Measurements from ENCODE around the gene PDE4D. TPM values are rescaled to one million over a fixed set of nuclear protein-coding genes. Genes with fewer than 3 reads are reported as not detected.

The PDE4D gene
- total and polyA plus RNA-seq, 10 of the 15 experiments (the other 5 are each of a cell fraction or from before 2014, with no cell fraction given), result 0.87 to 4.1 (median 2.2) TPM

DNA sequence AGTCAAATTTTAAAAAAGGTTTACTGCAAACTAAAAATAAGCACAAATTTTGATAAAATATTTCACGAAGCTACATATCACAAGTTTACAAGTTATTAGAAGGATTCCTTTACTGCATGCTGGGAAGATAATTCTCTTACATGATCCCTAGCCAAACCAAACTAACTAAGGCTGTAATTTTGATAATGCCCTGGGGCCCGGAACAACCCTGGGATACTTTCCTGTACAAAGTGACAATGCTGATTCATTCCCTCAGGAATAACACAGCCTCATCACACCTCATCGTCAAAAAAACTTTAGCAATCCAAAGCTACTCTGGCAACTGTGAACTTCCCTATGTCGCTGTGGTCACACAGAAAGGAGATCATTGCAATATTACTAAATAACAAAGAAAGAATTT lies 907.8 kb downstream of the PDE4D start:
- Histone ChIP-seq H3K4me2 (ENCODE audit: control insufficient read depth, insufficient read depth) (no peak overlapping the region), H3K36me3 (ENCODE audit: control insufficient read depth in 2 of 2, insufficient read depth in 2 of 2, low read length in 1 of 2) (no peaks in the 10 kb centered on the region), H2AFZ (ENCODE audit: control insufficient read depth, low read depth, low read length) (no peak overlapping the region), H3K27me3 (replicated peaks in 1 of 2; ENCODE audit: control insufficient read depth in 2 of 2, insufficient read depth in 2 of 2, low read length in 1 of 2) (no peaks in the 10 kb centered on the region), H3K27ac (ENCODE audit: control insufficient read depth, insufficient read depth) (no peak overlapping the region), H3K9me3 (replicated peaks; ENCODE audit: control insufficient read depth, insufficient read depth, low read length) (no peaks in the 10 kb centered on the region), H3K9ac (ENCODE audit: control insufficient read depth, insufficient read depth, low read length) (no peak overlapping the region), H3K79me2 (ENCODE audit: control insufficient read depth, insufficient read depth, low read length) (no peaks in the 10 kb centered on the region), H3K4me3 (no peak overlapping the region), H3K4me1 (ENCODE audit: control insufficient read depth, insufficient read depth, low read length) (no peaks in the 10 kb centered on the region), H4K20me1 (ENCODE audit: control insufficient read depth, insufficient read depth) (no peaks in the 10 kb centered on the region)
- ChIA-PET POLR2A (no interaction called here), SMC1A (ENCODE audit: uncharacterized antibody, unreplicated experiment) (interaction anchor here (1.0 to 1.3 kb wide), 3 partner anchors 17 to 95 kb away, joined by 3 to 6 read pairs (median 5); no protein-coding TSS in a partner anchor), RAD21 (ENCODE audit: unreplicated experiment) (interaction anchor here (0.7 to 1.6 kb wide), 5 partner anchors 9 to 187 kb away, joined by 3 to 4 read pairs (median 3); no protein-coding TSS in a partner anchor), CTCF (interaction anchor here (0.7 to 1.6 kb wide), 3 partner anchors 9 to 14 kb away, joined by 3 to 4 read pairs (median 4); no protein-coding TSS in a partner anchor)
- ATAC-seq (no peak), DNase-seq (ENCODE audit: low read depth, low spot score) (no peak), FAIRE-seq (no peak)
- intact Hi-C loops (cut with micrococcal nuclease; ENCODE audit: unreplicated experiment), result no loop called here
- WGBS (ENCODE audit: insufficient coverage, insufficient replicate concordance, low lambda C conversion rate, missing lambda C conversion rate), result 48% methylated on average over 4 of the region's 4 CpGs
- in situ Hi-C loops (cut with MboI), result no loop called here
- no TSS peak for BruUV-seq (replicated peaks)
- TF ChIP-seq RFX5 (IDR thresholded peaks at IDR 0.05; ENCODE audit: low read depth, low read length) (no peak), MYC (IDR thresholded peaks at IDR 0.05; ENCODE audit: insufficient read depth, insufficient read length, insufficient replicate concordance, low read length, severe bottlenecking) (no peak), FOXM1 (IDR thresholded peaks at IDR 0.05; ENCODE audit: low read depth, low read length) (no peak), ZNF217 (IDR thresholded peaks at IDR 0.05) (no peak), NR2C2 (IDR thresholded peaks at IDR 0.05; ENCODE audit: borderline replicate concordance, control insufficient read depth, insufficient read length, low read depth) (no peak)

DNA sequence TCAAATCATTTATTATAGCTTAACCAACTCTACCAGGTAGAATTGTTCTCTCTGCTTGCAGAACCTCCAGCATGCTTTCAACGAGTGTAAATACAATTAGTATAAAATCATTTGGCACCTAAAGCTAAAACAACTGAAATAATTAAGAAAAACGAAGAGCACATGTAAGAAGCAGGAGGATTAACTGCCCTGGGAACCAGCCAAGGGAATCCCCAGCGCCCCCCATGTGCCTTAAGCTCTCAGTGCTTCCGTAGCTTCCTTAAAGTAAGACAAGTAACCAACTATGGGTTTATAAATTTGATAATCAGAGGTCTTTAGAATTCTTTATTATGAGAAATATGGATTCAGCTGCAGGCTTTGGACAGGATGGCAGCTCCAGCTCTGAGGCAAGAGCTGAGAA lies 908.2 kb downstream of the PDE4D start:
- no peak overlapping the region for H2AFZ ChIP-seq (ENCODE audit: control insufficient read depth, low read depth, low read length)
- no peaks in the 10 kb centered on the region for H3K4me1 ChIP-seq (ENCODE audit: control insufficient read depth, insufficient read depth, low read length)
- ChIA-PET POLR2A (no interaction called here), SMC1A (ENCODE audit: uncharacterized antibody, unreplicated experiment) (interaction anchor here (1.0 to 1.9 kb wide), 5 partner anchors 10 to 94 kb away, joined by 3 to 6 read pairs (median 4); no protein-coding TSS in a partner anchor), CTCF (interaction anchor here (0.6 to 1.8 kb wide), 5 partner anchors 9 to 99 kb away, joined by 3 to 6 read pairs (median 4); no protein-coding TSS in a partner anchor), RAD21 (ENCODE audit: unreplicated experiment) (interaction anchor here (0.8 to 1.6 kb wide), 4 partner anchors 8 to 188 kb away, joined by 3 to 4 read pairs (median 3); no protein-coding TSS in a partner anchor)
- intact Hi-C loops (cut with micrococcal nuclease; ENCODE audit: unreplicated experiment), result no loop called here
- H3K9ac ChIP-seq (ENCODE audit: control insufficient read depth, insufficient read depth, low read length), result no peak overlapping the region
- H3K27me3 ChIP-seq (replicated peaks in 1 of 2; ENCODE audit: control insufficient read depth in 2 of 2, insufficient read depth in 2 of 2, low read length in 1 of 2), result no peaks in the 10 kb centered on the region
- H3K4me3 ChIP-seq, result no peak overlapping the region
- no peak overlapping the region for H3K4me2 ChIP-seq (ENCODE audit: control insufficient read depth, insufficient read depth)
- no peaks in the 10 kb centered on the region for H4K20me1 ChIP-seq (ENCODE audit: control insufficient read depth, insufficient read depth)
- H3K36me3 ChIP-seq (ENCODE audit: control insufficient read depth in 2 of 2, insufficient read depth in 2 of 2, low read length in 1 of 2), result no peaks in the 10 kb centered on the region
- no peaks in the 10 kb centered on the region for H3K9me3 ChIP-seq (replicated peaks; ENCODE audit: control insufficient read depth, insufficient read depth, low read length)
- H3K27ac ChIP-seq (ENCODE audit: control insufficient read depth, insufficient read depth), result no peak overlapping the region
- no peak for FAIRE-seq
- ATAC-seq, result no peak
- no TSS peak for BruUV-seq (replicated peaks)
- H3K79me2 ChIP-seq (ENCODE audit: control insufficient read depth, insufficient read depth, low read length), result no peaks in the 10 kb centered on the region
- TF ChIP-seq BCL11A (IDR thresholded peaks at IDR 0.05; ENCODE audit: low read depth, low read length) (no peak), NR2C1 (IDR thresholded peaks at IDR 0.05) (no peak), CBX5 (IDR thresholded peaks at IDR 0.05; ENCODE audit: low read depth) (no peak), SMAD1 (IDR thresholded peaks at IDR 0.05; ENCODE audit: low read depth, partially characterized antibody) (no peak)
- TF ChIP-seq, protein P1, sequence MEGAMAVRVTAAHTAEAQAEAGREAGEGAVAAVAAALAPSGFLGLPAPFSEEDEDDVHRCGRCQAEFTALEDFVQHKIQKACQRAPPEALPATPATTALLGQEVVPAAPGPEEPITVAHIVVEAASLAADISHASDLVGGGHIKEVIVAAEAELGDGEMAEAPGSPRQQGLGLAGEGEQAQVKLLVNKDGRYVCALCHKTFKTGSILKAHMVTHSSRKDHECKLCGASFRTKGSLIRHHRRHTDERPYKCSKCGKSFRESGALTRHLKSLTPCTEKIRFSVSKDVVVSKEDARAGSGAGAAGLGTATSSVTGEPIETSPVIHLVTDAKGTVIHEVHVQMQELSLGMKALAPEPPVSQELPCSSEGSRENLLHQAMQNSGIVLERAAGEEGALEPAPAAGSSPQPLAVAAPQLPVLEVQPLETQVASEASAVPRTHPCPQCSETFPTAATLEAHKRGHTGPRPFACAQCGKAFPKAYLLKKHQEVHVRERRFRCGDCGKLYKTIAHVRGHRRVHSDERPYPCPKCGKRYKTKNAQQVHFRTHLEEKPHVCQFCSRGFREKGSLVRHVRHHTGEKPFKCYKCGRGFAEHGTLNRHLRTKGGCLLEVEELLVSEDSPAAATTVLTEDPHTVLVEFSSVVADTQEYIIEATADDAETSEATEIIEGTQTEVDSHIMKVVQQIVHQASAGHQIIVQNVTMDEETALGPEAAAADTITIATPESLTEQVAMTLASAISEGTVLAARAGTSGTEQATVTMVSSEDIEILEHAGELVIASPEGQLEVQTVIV (IDR thresholded peaks at IDR 0.05; ENCODE audit: borderline replicate concordance, partially characterized antibody), result no peak
- TF ChIP-seq, protein P2, sequence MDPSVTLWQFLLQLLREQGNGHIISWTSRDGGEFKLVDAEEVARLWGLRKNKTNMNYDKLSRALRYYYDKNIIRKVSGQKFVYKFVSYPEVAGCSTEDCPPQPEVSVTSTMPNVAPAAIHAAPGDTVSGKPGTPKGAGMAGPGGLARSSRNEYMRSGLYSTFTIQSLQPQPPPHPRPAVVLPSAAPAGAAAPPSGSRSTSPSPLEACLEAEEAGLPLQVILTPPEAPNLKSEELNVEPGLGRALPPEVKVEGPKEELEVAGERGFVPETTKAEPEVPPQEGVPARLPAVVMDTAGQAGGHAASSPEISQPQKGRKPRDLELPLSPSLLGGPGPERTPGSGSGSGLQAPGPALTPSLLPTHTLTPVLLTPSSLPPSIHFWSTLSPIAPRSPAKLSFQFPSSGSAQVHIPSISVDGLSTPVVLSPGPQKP (IDR thresholded peaks at IDR 0.05; ENCODE audit: low read depth, low read length), result no peak
- no peak for DNase-seq (ENCODE audit: low read depth, low spot score)
- in situ Hi-C loops (cut with MboI), result no loop called here
- WGBS (ENCODE audit: insufficient coverage, insufficient replicate concordance, low lambda C conversion rate, missing lambda C conversion rate), result 0% methylated on average over 4 of the region's 4 CpGs

Data from GM12878 (cell line).